ENCODE results near the gene TGM5.
"Not testable (repeated sequence)": the region's sequence is repeated elsewhere in the genome, so short reads cannot be mapped to it uniquely, and the experiment has no call there.

Gene TGM5

DNA sequence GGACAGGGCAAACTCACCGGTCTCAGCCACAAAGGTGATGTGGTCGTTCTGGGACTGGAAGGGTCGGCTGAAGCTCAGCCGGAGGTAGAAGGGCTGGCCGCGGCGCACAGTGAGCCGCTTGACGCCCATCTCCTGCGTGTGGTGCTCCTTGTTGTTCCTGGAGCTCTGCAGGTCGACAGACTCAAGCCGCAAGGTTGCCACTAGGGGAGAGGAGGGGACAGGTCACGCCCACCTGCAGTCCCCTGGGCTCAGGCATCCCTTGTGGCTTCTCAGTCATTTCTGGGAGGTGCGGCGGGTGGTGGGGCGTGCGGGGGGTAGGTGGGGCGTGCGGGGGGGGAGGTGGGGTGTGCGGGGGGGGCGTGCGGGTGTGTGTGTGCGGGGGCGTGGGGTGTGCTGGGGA is 26.7 kb upstream of the TGM5 start:
- H3K27me3 ChIP-seq (replicated peaks in 2 of 5; ENCODE audit: control insufficient read depth in 4 of 5, insufficient read depth in 5 of 5, low read length in 4 of 5), result peaks cover 0 to 12% (median 3%) of the 10 kb centered on the region in 5 experiments
- POLR2A ChIA-PET, result no interaction called here
- peaks cover 0 to 5% (median 1%) of the 10 kb centered on the region in 4 experiments for H3K4me1 ChIP-seq (ENCODE audit: control extremely low read depth in 1 of 4, control insufficient read depth in 4 of 4, insufficient read depth in 4 of 4, low read length in 3 of 4)
- DNase-seq, result peak; percentile 43 to 81 (median 76)
- no peak overlapping the region for H3K4me3 ChIP-seq (ENCODE audit: control insufficient read depth in 1 of 7, extremely low read depth in 1 of 7, insufficient read depth in 4 of 7, low read depth in 2 of 7, low read length in 6 of 7)
- H3K36me3 ChIP-seq (ENCODE audit: control insufficient read depth in 4 of 4, insufficient read depth in 4 of 4, low read length in 3 of 4), result no peaks in the 10 kb centered on the region
- no peak overlapping the region for H3K27ac ChIP-seq (ENCODE audit: insufficient read depth in 1 of 2, low read depth in 1 of 2, low read length in 2 of 2, poor library complexity in 1 of 2, severe bottlenecking in 2 of 2)
- CTCF ChIA-PET, result interaction anchor here (0.9 to 1.7 kb wide), 4 partner anchors 8 to 64 kb away, joined by 3 to 6 read pairs (median 3); partner anchors contain the start of gene TGM7
- no peaks in the 10 kb centered on the region for H3K9me3 ChIP-seq (ENCODE audit: control extremely low read depth in 1 of 5, control insufficient read depth in 4 of 5, insufficient read depth in 2 of 5, low read depth in 1 of 5, low read length in 4 of 5)
- 15% methylated on average over 12 of the region's 24 CpGs for WGBS (ENCODE audit: insufficient coverage)

DNA sequence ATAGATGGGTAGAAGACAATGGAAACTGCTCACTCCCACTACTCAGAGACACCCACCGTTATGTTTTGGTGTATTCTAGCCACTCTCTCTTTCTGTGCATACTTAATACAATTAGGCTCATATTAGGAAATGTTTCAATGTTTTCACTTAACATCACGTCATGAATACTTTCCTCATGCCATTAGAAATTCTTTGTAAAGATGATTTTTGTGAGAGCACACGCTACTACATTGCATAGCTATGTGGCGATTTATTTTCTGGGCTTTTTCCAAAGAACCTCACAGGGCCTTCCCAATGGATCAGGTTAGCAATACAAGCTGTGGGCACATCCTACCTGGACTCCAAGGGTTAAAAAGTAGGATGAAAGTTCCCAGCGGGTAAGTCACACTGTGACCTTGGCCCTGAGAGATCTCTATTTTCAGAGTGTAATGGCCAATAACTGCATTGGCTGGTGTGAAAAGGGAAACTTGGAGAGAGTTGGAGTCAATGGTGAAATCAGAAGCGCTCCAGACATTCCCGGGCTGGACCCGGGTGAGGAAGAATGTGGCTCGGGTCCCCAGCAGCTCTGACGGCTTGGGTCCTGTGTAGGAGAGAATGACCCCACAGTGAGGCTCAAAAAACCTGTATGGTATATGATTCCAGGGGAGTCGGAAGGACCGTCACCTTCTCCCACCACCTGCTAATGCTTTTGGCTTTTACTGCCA is 25.8 kb upstream of the TGM5 start:
- Histone ChIP-seq H3K9me3 (ENCODE audit: control extremely low read depth in 1 of 5, control insufficient read depth in 4 of 5, insufficient read depth in 2 of 5, low read depth in 1 of 5, low read length in 4 of 5) (no peaks in the 10 kb centered on the region), H3K4me3 (ENCODE audit: control insufficient read depth in 1 of 7, extremely low read depth in 1 of 7, insufficient read depth in 4 of 7, low read depth in 2 of 7, low read length in 6 of 7) (no peak overlapping the region), H3K27ac (ENCODE audit: insufficient read depth in 1 of 2, low read depth in 1 of 2, low read length in 2 of 2, poor library complexity in 1 of 2, severe bottlenecking in 2 of 2) (no peak overlapping the region), H3K27me3 (replicated peaks in 2 of 5; ENCODE audit: control insufficient read depth in 4 of 5, insufficient read depth in 5 of 5, low read length in 4 of 5) (peaks cover 0 to 12% (median 4%) of the 10 kb centered on the region in 5 experiments), H3K36me3 (ENCODE audit: control insufficient read depth in 4 of 4, insufficient read depth in 4 of 4, low read length in 3 of 4) (no peaks in the 10 kb centered on the region), H3K4me1 (ENCODE audit: control extremely low read depth in 1 of 4, control insufficient read depth in 4 of 4, insufficient read depth in 4 of 4, low read length in 3 of 4) (peaks cover 0 to 5% (median 1%) of the 10 kb centered on the region in 4 experiments)
- ChIA-PET CTCF (interaction anchor here (0.7 to 1.7 kb wide), 4 partner anchors 7 to 35 kb away, joined by 3 to 6 read pairs (median 3); partner anchors contain the start of gene TGM7), POLR2A (interaction anchor here (0.6 kb wide), 1 partner anchor 1644 kb away, joined by 3 read pairs; no protein-coding TSS in a partner anchor)
- DNase-seq, result no peak
- WGBS (ENCODE audit: insufficient coverage), result 93% methylated on average over 10 of the region's 12 CpGs

DNA sequence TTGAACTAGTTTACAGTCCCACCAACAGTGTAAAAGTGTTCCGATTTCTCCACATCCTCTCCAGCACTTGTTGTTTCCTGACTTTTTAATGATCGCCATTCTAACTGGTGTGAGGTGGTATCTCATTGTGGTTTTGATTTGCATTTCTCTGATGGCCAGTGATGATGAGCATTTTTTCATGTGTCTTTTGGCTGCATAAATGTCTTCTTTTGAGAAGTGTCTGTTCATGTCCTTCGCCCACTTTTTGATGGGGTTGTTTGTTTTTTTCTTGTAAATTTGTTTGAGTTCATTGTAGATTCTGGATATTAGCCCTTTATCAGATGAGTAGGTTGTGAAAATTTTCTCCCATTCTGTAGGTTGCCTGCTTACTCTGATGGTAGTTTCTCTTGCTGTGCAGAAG is 22.9 kb upstream of the TGM5 start:
- H3K4me1 ChIP-seq (ENCODE audit: control extremely low read depth in 1 of 4, control insufficient read depth in 4 of 4, insufficient read depth in 4 of 4, low read length in 3 of 4); H3K27ac ChIP-seq (ENCODE audit: insufficient read depth in 1 of 2, low read depth in 1 of 2, low read length in 2 of 2, poor library complexity in 1 of 2, severe bottlenecking in 2 of 2); CTCF ChIA-PET; H3K36me3 ChIP-seq (ENCODE audit: control insufficient read depth in 4 of 4, insufficient read depth in 4 of 4, low read length in 3 of 4); H3K27me3 ChIP-seq (replicated peaks in 2 of 5; ENCODE audit: control insufficient read depth in 4 of 5, insufficient read depth in 5 of 5, low read length in 4 of 5); POLR2A ChIA-PET; H3K4me3 ChIP-seq (ENCODE audit: control insufficient read depth in 1 of 7, extremely low read depth in 1 of 7, insufficient read depth in 4 of 7, low read depth in 2 of 7, low read length in 6 of 7); H3K9me3 ChIP-seq (ENCODE audit: control extremely low read depth in 1 of 5, control insufficient read depth in 4 of 5, insufficient read depth in 2 of 5, low read depth in 1 of 5, low read length in 4 of 5); DNase-seq: not testable (repeated sequence)
- no CpG with 5 or more reads among the region's 3 CpGs for WGBS (ENCODE audit: insufficient coverage)

DNA sequence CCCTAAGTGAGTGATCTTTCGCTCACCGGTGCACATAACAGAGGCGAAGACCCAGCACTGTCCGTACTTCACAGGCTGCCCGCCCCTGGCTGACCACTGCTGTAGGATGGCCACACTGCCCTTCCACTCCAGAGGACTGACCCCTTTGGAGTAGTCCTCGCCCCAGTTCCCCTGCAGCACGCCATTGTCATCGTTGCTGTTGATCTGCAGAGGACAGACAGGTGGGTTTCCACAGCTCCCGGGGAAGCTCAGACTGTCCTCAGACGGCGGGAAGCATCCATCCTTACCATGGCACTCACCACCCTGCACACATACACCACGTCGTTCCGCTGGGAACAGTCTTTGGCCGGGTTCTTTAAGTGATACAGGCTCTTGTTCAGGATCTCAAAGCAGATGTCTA is 20.5 kb upstream of the TGM5 start:
- ChIA-PET CTCF (interaction anchor here (1.5 to 7.0 kb wide), 9 partner anchors 19 to 88 kb away, joined by 3 to 127 read pairs (median 13); partner anchors contain the start of genes EPB42 and TGM5), POLR2A (no interaction called here)
- DNase-seq, result no peak
- 93% methylated on average over 7 of the region's 15 CpGs for WGBS (ENCODE audit: insufficient coverage)
- Histone ChIP-seq H3K27me3 (replicated peaks in 2 of 5; ENCODE audit: control insufficient read depth in 4 of 5, insufficient read depth in 5 of 5, low read length in 4 of 5) (peaks cover 0 to 9% (median 0%) of the 10 kb centered on the region in 5 experiments), H3K4me3 (ENCODE audit: control insufficient read depth in 1 of 7, extremely low read depth in 1 of 7, insufficient read depth in 4 of 7, low read depth in 2 of 7, low read length in 6 of 7) (no peak overlapping the region), H3K9me3 (ENCODE audit: control extremely low read depth in 1 of 5, control insufficient read depth in 4 of 5, insufficient read depth in 2 of 5, low read depth in 1 of 5, low read length in 4 of 5) (no peaks in the 10 kb centered on the region), H3K27ac (ENCODE audit: insufficient read depth in 1 of 2, low read depth in 1 of 2, low read length in 2 of 2, poor library complexity in 1 of 2, severe bottlenecking in 2 of 2) (no peak overlapping the region), H3K36me3 (ENCODE audit: control insufficient read depth in 4 of 4, insufficient read depth in 4 of 4, low read length in 3 of 4) (no peaks in the 10 kb centered on the region), H3K4me1 (ENCODE audit: control extremely low read depth in 1 of 4, control insufficient read depth in 4 of 4, insufficient read depth in 4 of 4, low read length in 3 of 4) (peaks cover 10 to 21% (median 19%) of the 10 kb centered on the region in 4 experiments)

DNA sequence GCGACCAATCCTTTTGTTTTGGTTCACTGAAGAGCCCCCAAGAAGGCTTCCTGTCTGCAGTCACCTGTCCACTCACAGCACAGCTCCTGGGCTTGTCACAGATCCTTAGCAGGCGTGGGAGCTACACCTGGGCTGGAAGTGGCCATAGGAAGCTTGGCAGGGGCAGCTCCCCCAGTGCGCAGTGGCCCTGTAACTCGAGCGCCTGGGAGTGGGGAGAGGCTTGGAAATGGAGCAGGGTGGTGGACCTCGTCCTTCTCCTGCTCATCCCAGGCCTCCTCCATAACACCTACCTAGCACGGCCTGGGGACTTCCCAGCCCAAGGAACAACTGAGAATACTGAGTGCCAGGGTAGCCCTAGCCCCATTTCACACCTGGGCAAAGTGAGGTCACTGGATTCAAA is 19.3 kb upstream of the TGM5 start:
- ChIA-PET POLR2A (interaction anchor here (0.7 to 1.0 kb wide), 2 partner anchors 61 to 294 kb away, joined by 3 to 8 read pairs; no protein-coding TSS in a partner anchor), CTCF (interaction anchor here (1.0 to 7.0 kb wide), 32 partner anchors 11 to 484 kb away, joined by 3 to 127 read pairs (median 5); partner anchors contain the start of genes CCNDBP1, EPB42, TGM5 and TGM7)
- Histone ChIP-seq H3K9me3 (ENCODE audit: control extremely low read depth in 1 of 5, control insufficient read depth in 4 of 5, insufficient read depth in 2 of 5, low read depth in 1 of 5, low read length in 4 of 5) (no peaks in the 10 kb centered on the region), H3K27me3 (replicated peaks in 2 of 5; ENCODE audit: control insufficient read depth in 4 of 5, insufficient read depth in 5 of 5, low read length in 4 of 5) (peaks cover 0 to 9% (median 0%) of the 10 kb centered on the region in 5 experiments), H3K36me3 (ENCODE audit: control insufficient read depth in 4 of 4, insufficient read depth in 4 of 4, low read length in 3 of 4) (no peaks in the 10 kb centered on the region), H3K4me3 (ENCODE audit: control insufficient read depth in 1 of 7, extremely low read depth in 1 of 7, insufficient read depth in 4 of 7, low read depth in 2 of 7, low read length in 6 of 7) (no peak overlapping the region), H3K4me1 (ENCODE audit: control extremely low read depth in 1 of 4, control insufficient read depth in 4 of 4, insufficient read depth in 4 of 4, low read length in 3 of 4) (peaks cover 10 to 21% (median 19%) of the 10 kb centered on the region in 4 experiments), H3K27ac (ENCODE audit: insufficient read depth in 1 of 2, low read depth in 1 of 2, low read length in 2 of 2, poor library complexity in 1 of 2, severe bottlenecking in 2 of 2) (no peak overlapping the region)
- DNase-seq, result no peak
- WGBS (ENCODE audit: insufficient coverage), result 72% methylated on average over 6 of the region's 7 CpGs

DNA sequence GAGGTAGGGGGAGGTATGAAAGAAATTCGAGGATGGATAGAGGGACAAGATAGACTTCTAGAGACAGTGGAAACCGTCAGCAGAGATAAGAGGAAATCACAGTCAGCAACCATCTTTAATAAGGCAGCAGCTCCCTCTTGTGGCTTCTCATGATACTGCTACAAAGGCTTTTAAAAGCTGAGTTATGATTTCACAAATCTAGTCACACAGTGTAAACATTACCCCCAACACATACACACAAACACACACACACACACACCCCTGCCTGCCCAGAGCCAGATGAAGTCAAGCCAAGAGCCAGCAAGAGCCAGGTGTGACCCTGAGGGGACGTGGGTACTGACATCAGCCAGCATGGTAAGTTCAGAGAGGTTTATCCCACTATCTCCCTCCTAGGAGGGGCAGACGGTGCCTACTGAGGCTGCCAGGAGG is 18.9 kb upstream of the TGM5 start:
- POLR2A ChIA-PET, result interaction anchor here (1.0 kb wide), 1 partner anchor 60 kb away, joined by 8 read pairs; no protein-coding TSS in a partner anchor

More for the DNA sequence above, 18.9 kb upstream of the TGM5 start:
- CTCF ChIA-PET, result interaction anchor here (0.6 to 7.0 kb wide), 36 partner anchors 8 to 601 kb away, joined by 3 to 127 read pairs (median 5); partner anchors contain the start of genes CCNDBP1, EPB42, TGM5 and TGM7
- peaks cover 10 to 21% (median 19%) of the 10 kb centered on the region in 4 experiments for H3K4me1 ChIP-seq (ENCODE audit: control extremely low read depth in 1 of 4, control insufficient read depth in 4 of 4, insufficient read depth in 4 of 4, low read length in 3 of 4)
- H3K27me3 ChIP-seq (replicated peaks in 2 of 5; ENCODE audit: control insufficient read depth in 4 of 5, insufficient read depth in 5 of 5, low read length in 4 of 5), result peaks cover 0 to 9% (median 0%) of the 10 kb centered on the region in 5 experiments
- no peak overlapping the region for H3K4me3 ChIP-seq (ENCODE audit: control insufficient read depth in 1 of 7, extremely low read depth in 1 of 7, insufficient read depth in 4 of 7, low read depth in 2 of 7, low read length in 6 of 7)
- no peaks in the 10 kb centered on the region for H3K36me3 ChIP-seq (ENCODE audit: control insufficient read depth in 4 of 4, insufficient read depth in 4 of 4, low read length in 3 of 4)
- DNase-seq, result peak; percentile 59 to 77 (median 68)
- 0% methylated on average over 1 of the region's 4 CpGs for WGBS (ENCODE audit: insufficient coverage)
- no peaks in the 10 kb centered on the region for H3K9me3 ChIP-seq (ENCODE audit: control extremely low read depth in 1 of 5, control insufficient read depth in 4 of 5, insufficient read depth in 2 of 5, low read depth in 1 of 5, low read length in 4 of 5)
- no peak overlapping the region for H3K27ac ChIP-seq (ENCODE audit: insufficient read depth in 1 of 2, low read depth in 1 of 2, low read length in 2 of 2, poor library complexity in 1 of 2, severe bottlenecking in 2 of 2)

Measured in common myeloid progenitor, CD34-positive (primary cell).